Cortex of kidney (tissue), 1 donor: Measurements from ENCODE around the gene CGGBP1.
"Not testable (repeated sequence)": the region's sequence is repeated elsewhere in the genome, so short reads cannot be mapped to it uniquely, and the experiment has no call there.

ENCODE experiments used
- DNase-seq: peaks from one replicate; lab custom pipeline; 2025; lab: John Stamatoyannopoulos, UW

CGGBP1 gene

GRCh38 chr3:88034491-88035275 is 24.1 kb downstream of the CGGBP1 start:
- DNase-seq = no peak

GRCh38 chr3:88033808-88034207 is 25.0 kb downstream of the CGGBP1 start:
- no peak for DNase-seq

GRCh38 chr3:88033079-88033478 is 25.7 kb downstream of the CGGBP1 start:
- DNase-seq = no peak

GRCh38 chr3:88032245-88032644 is 26.6 kb downstream of the CGGBP1 start:
- no peak for DNase-seq

GRCh38 chr3:88031642-88032077 is 27.1 kb downstream of the CGGBP1 start:
- DNase-seq = no peak

GRCh38 chr3:88030210-88030609 is 28.6 kb downstream of the CGGBP1 start:
- DNase-seq = no peak

GRCh38 chr3:88028876-88029275 is 29.9 kb downstream of the CGGBP1 start:
- no peak for DNase-seq

- no peak for DNase-seq
Measured at GRCh38 chr3:88025001-88025552, 33.7 kb downstream of the CGGBP1 start.

GRCh38 chr3:88019024-88019423 is 39.8 kb downstream of the CGGBP1 start:
- DNase-seq = no peak

GRCh38 chr3:88015656-88016055 is 43.1 kb downstream of the CGGBP1 start:
- DNase-seq = not testable (repeated sequence)

- no peak for DNase-seq
Measured at GRCh38 chr3:88013592-88013991, 45.2 kb downstream of the CGGBP1 start.

- DNase-seq = no peak
Measured at GRCh38 chr3:88010810-88011209, 48.0 kb downstream of the CGGBP1 start.

- DNase-seq = no peak
Measured at GRCh38 chr3:88009066-88009465, 49.7 kb downstream of the CGGBP1 start.

GRCh38 chr3:88005066-88005465 is 53.7 kb downstream of the CGGBP1 start:
- DNase-seq = no peak

GRCh38 chr3:88003115-88003755 is 55.6 kb downstream of the CGGBP1 start:
- DNase-seq = no peak

GRCh38 chr3:88002448-88002847 is 56.4 kb downstream of the CGGBP1 start:
- no peak for DNase-seq
